HepG2 (cell line): ENCODE measurements around the gene GCN1. TPM values are rescaled to one million over a fixed set of nuclear protein-coding genes. Genes with fewer than 3 reads are reported as not detected.

Experiments used
- ATF2 ChIP-seq: sonication (generic); formaldehyde crosslinking; IDR thresholded peaks from 2 replicates; pipeline ENCODE4 v1.4.0; 2020; ENCODE audit warnings: missing genetic modification reagents
- FOXK2 ChIP-seq: fragments of 450-650 bp; IDR thresholded peaks from 2 replicates; pipeline ENCODE4 v1.6.1; 2016
- MED8 ChIP-seq: sonication (generic); formaldehyde crosslinking; IDR thresholded peaks from 2 replicates; pipeline ENCODE4 v1.8.1; 2023; ENCODE audit warnings: mild to moderate bottlenecking, missing genetic modification reagents; ENCODE audit not compliant: insufficient replicate concordance
- MIXL1 ChIP-seq: IDR thresholded peaks from 2 replicates; pipeline ENCODE4 v1.6.1; 2016
- RARA ChIP-seq: IDR thresholded peaks from 2 replicates; pipeline ENCODE4 v1.6.1; 2016; ENCODE audit warnings: missing genetic modification reagents, missing compliant biosample characterization
- RCOR2 ChIP-seq: IDR thresholded peaks from 2 replicates; pipeline ENCODE4 v1.6.1; 2016; ENCODE audit warnings: missing biosample characterization, missing genetic modification reagents
- SPEN ChIP-seq: sonication (generic); formaldehyde crosslinking; IDR thresholded peaks from 2 replicates; pipeline ENCODE4 v1.5.1; 2020; ENCODE audit warnings: low read depth, mild to moderate bottlenecking, missing genetic modification reagents
- TBP ChIP-seq: sonication (generic); formaldehyde crosslinking; IDR thresholded peaks from 2 replicates; pipeline ENCODE4 v1.5.0; 2020; ENCODE audit warnings: missing genetic modification reagents
- TBX3 ChIP-seq: fragments of 450-650 bp; IDR thresholded peaks from 2 replicates; pipeline ENCODE4 v1.6.1; 2017; ENCODE audit warnings: antibody characterized with exemption, mild to moderate bottlenecking, inconsistent platforms, borderline replicate concordance
- ZNF142 ChIP-seq: sonication (generic); formaldehyde crosslinking; IDR thresholded peaks from 2 replicates; pipeline ENCODE4 v1.4.0; 2020; ENCODE audit warnings: missing genetic modification reagents
- ZNF160 ChIP-seq: sonication (generic); formaldehyde crosslinking; IDR thresholded peaks from 2 replicates; pipeline ENCODE4 v1.8.0; 2022; ENCODE audit warnings: mild to moderate bottlenecking, inconsistent platforms, missing genetic modification reagents
- ZNF234 ChIP-seq: sonication (generic); formaldehyde crosslinking; conservative IDR thresholded peaks from 2 replicates; pipeline ENCODE4 v1.5.1; 2020; ENCODE audit warnings: mild to moderate bottlenecking, missing genetic modification reagents
- ZNF570 ChIP-seq: sonication (generic); formaldehyde crosslinking; IDR thresholded peaks from 2 replicates; pipeline ENCODE4 v1.4.0; 2020; ENCODE audit warnings: mild to moderate bottlenecking, missing genetic modification reagents, borderline replicate concordance
- ZNF766 ChIP-seq: sonication (generic); formaldehyde crosslinking; IDR thresholded peaks from 2 replicates; pipeline ENCODE4 v1.5.0; 2020; ENCODE audit warnings: missing genetic modification reagents, borderline replicate concordance
- ZNF768 ChIP-seq: sonication (generic); formaldehyde crosslinking; IDR thresholded peaks from 2 replicates; pipeline ENCODE4 v1.4.0; 2020; ENCODE audit warnings: missing genetic modification reagents
- polyA plus RNA-seq, 8 experiments: library from polyadenylated mRNA; depleted of rRNA in 3 of 8; stranded (reverse) in 7 of 8; unstranded in 1 of 8; fragments of >200 nt; fragmentation: Illumina TruSeq in 4 of 8; extraction: Trizol in 4 of 8; gene quantifications; 2 replicates each; pipeline versions ENCODE4 v1.2.1 to v1.2.3, GENCODE V29; 2011 to 2016; ENCODE audit warnings: low read depth in 4 of 8, missing spikeins in 1 of 8, mixed read lengths in 1 of 8; ENCODE audit not compliant: insufficient read depth in 1 of 8
- total RNA-seq, 5 experiments: library from RNA; depleted of rRNA; stranded (reverse); fragments of >200 nt; fragmentation: Illumina TruSeq; extraction: Trizol; gene quantifications; 2 replicates each; pipeline ENCODE4 v1.2.3, GENCODE V29; 2016; ENCODE audit warnings: low read depth in 1 of 5
- TF ChIP-seq, protein P1 (sequence below): sonication (generic); formaldehyde crosslinking; IDR thresholded peaks from 2 replicates; pipeline ENCODE4 v1.9.0; 2022; ENCODE audit warnings: missing genetic modification reagents, mild to moderate bottlenecking, borderline replicate concordance
- TF ChIP-seq, protein P2 (sequence below): IDR thresholded peaks from 2 replicates; pipeline ENCODE4 v1.6.1; 2016; ENCODE audit warnings: missing compliant biosample characterization, missing genetic modification reagents, borderline replicate concordance
- TF ChIP-seq, protein P3 (sequence below): IDR thresholded peaks from 2 replicates; pipeline ENCODE4 v1.6.1; 2016

Gene GCN1
- total and polyA plus RNA-seq, 2 of the 13 experiments (the other 11 are each of a cell fraction or from before 2014, with no cell fraction given), result 58.2 to 83.0 TPM

DNA sequence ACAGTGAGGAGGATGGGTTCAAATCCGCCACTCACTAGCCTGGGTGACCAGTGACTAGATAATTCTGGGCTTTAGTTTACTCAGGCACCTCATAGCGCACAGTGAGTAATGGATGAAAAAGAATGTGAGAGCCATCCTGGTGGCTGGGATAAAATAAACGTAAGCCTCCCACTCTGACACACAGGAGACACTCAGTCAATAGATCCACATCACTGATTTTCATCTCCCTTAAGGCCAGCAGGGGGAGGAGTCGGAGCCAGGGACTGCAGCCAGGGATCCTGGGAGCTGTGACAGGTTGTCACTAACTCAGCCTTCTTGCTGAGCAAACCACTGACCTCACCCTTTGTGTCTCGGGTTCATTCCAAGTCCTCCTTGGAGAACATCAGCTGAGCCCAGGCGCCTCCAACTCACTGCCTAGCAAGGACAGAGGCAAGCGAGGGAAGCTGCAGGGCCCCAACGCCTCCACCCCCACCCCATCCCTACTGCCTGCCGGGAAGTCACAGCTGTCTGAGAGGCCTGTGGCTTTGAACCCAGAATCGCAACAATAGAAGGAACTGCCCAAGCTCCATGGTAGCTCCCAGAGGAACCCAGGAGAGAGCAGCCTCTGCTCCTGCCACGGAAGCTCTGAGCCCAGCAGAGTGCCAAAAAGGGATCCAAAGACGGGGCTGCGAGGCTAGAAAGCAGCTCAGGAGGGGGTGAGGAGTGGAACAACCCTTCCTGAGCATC, 40.3 kb upstream of the GCN1 start (continued):
- no peak for TF ChIP-seq ZNF768 (CRISPR knock-in tag)
- no peak; the same call in 1 of the 2 replicates for TF ChIP-seq RCOR2 (CRISPR knock-in tag)
- no peak for TF ChIP-seq RARA (CRISPR knock-in tag)
- TF ChIP-seq ZNF234, result no peak
- no peak for TF ChIP-seq ATF2 (CRISPR knock-in tag)
- no peak for TF ChIP-seq FOXK2
- TF ChIP-seq TBX3, result no peak
- TF ChIP-seq, protein P1, sequence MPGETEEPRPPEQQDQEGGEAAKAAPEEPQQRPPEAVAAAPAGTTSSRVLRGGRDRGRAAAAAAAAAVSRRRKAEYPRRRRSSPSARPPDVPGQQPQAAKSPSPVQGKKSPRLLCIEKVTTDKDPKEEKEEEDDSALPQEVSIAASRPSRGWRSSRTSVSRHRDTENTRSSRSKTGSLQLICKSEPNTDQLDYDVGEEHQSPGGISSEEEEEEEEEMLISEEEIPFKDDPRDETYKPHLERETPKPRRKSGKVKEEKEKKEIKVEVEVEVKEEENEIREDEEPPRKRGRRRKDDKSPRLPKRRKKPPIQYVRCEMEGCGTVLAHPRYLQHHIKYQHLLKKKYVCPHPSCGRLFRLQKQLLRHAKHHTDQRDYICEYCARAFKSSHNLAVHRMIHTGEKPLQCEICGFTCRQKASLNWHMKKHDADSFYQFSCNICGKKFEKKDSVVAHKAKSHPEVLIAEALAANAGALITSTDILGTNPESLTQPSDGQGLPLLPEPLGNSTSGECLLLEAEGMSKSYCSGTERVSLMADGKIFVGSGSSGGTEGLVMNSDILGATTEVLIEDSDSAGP (CRISPR knock-in tag), result peak; percentile 20; the same call in 1 of the 2 replicates
- TF ChIP-seq MED8 (CRISPR knock-in tag), result no peak
- TF ChIP-seq, protein P2, sequence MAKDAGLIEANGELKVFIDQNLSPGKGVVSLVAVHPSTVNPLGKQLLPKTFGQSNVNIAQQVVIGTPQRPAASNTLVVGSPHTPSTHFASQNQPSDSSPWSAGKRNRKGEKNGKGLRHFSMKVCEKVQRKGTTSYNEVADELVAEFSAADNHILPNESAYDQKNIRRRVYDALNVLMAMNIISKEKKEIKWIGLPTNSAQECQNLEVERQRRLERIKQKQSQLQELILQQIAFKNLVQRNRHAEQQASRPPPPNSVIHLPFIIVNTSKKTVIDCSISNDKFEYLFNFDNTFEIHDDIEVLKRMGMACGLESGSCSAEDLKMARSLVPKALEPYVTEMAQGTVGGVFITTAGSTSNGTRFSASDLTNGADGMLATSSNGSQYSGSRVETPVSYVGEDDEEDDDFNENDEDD (CRISPR knock-in tag), result no peak
- TF ChIP-seq ZNF160, result no peak
- TF ChIP-seq, protein P3, sequence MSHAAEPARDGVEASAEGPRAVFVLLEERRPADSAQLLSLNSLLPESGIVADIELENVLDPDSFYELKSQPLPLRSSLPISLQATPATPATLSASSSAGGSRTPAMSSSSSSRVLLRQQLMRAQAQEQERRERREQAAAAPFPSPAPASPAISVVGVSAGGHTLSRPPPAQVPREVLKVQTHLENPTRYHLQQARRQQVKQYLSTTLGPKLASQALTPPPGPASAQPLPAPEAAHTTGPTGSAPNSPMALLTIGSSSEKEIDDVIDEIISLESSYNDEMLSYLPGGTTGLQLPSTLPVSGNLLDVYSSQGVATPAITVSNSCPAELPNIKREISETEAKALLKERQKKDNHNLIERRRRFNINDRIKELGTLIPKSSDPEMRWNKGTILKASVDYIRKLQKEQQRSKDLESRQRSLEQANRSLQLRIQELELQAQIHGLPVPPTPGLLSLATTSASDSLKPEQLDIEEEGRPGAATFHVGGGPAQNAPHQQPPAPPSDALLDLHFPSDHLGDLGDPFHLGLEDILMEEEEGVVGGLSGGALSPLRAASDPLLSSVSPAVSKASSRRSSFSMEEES, result no peak
- TF ChIP-seq ZNF142 (CRISPR knock-in tag), result no peak
- no peak for TF ChIP-seq ZNF570 (CRISPR knock-in tag)
- no peak for TF ChIP-seq TBP (CRISPR knock-in tag)
- TF ChIP-seq MIXL1 (CRISPR knock-in tag), result 0 out of 2 replicates have a peak, but pooled peaks have one; percentile 35
- TF ChIP-seq ZNF766 (CRISPR knock-in tag), result no peak
- TF ChIP-seq SPEN (CRISPR knock-in tag), result 0 out of 2 replicates have a peak, but pooled peaks have one; percentile 20
